ENCODE measurements around the gene XYLT1.
"Not testable (repeated sequence)": the region's sequence is repeated elsewhere in the genome, so short reads cannot be mapped to it uniquely, and the experiment has no call there.

Gene XYLT1

DNA sequence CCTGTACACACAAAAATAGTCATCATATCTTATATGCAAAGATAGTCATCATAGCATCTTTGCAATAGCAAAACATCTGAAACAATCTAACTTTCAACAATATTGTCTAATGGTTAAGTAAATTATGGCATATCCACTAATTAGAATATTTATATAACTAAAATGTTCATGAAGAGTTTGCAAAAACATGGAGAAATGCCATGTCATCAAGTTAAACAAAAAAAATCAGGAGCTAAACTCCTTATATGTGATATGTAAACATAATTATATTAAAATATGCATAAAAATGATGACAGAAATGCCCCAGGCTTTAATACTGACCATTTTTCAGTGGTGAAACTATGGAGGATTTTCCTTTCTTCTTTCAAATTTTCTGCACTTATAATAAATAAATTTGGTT, 22.3 kb upstream of the XYLT1 start:
- TF ChIP-seq, protein P1, sequence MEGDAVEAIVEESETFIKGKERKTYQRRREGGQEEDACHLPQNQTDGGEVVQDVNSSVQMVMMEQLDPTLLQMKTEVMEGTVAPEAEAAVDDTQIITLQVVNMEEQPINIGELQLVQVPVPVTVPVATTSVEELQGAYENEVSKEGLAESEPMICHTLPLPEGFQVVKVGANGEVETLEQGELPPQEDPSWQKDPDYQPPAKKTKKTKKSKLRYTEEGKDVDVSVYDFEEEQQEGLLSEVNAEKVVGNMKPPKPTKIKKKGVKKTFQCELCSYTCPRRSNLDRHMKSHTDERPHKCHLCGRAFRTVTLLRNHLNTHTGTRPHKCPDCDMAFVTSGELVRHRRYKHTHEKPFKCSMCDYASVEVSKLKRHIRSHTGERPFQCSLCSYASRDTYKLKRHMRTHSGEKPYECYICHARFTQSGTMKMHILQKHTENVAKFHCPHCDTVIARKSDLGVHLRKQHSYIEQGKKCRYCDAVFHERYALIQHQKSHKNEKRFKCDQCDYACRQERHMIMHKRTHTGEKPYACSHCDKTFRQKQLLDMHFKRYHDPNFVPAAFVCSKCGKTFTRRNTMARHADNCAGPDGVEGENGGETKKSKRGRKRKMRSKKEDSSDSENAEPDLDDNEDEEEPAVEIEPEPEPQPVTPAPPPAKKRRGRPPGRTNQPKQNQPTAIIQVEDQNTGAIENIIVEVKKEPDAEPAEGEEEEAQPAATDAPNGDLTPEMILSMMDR (IDR thresholded peaks at IDR 0.05; ENCODE audit: unreplicated experiment in 3 of 3), result no peak
- Mint-ChIP-seq H3K27ac (no peak overlapping the region), H3K36me3 (ENCODE audit: low read depth) (no peaks in the 10 kb centered on the region), H3K9me3 (no peaks in the 10 kb centered on the region), H3K4me1 (no peaks in the 10 kb centered on the region), H3K4me3 (no peak overlapping the region), H3K27me3 (ENCODE audit: low read depth) (peaks cover 4% of the 10 kb centered on the region)

DNA sequence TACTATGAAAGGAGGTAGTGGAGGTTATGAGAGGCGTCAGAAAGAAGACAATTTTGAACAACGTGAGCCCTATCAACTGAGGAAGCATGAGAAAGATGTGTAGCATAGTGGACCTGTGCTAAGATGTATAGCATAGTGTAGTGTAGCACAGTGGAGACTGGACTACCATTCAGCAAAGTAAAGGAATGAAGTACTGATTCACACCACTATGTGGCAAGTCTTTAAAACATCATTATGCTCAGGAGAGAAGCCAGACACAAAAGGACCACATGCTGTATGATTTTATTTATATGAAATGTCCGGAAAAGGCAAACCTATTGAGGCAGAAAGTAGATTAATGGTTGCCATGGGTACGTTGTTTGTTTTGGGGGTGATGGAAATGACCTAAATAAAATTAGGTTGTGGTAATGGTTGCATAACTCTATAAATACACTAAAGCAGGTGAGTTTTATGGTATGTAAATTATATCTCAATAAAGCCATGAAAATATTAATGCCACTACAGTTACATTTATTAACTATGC, 20.4 kb upstream of the XYLT1 start:
- TF ChIP-seq, protein P1 (IDR thresholded peaks at IDR 0.05; ENCODE audit: unreplicated experiment in 3 of 3), result no peak
- Mint-ChIP-seq H3K9me3 (no peaks in the 10 kb centered on the region), H3K36me3 (ENCODE audit: low read depth) (no peaks in the 10 kb centered on the region), H3K4me1 (no peaks in the 10 kb centered on the region), H3K27ac (no peak overlapping the region), H3K4me3 (no peak overlapping the region), H3K27me3 (ENCODE audit: low read depth) (peaks cover 4% of the 10 kb centered on the region)

DNA sequence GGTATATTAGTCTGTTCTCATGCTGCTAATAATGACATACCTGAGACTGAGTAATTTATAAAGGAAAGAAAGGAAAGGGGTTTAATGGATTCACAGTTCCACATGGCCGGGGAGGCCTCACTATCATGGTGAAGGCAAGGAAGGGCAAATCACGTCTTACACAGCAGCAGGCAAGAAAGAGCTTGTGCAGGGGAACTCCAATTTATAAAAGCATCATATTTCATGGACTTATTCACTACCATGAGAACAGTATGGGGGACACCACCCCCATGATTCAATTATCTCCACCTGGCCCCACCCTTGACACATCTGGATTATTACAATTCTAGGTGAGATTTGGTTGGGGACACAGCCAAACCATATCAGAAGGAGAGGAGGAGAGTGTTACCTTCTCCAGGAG, 17.7 kb upstream of the XYLT1 start:
- no peaks in the 10 kb centered on the region for H3K36me3 Mint-ChIP-seq (ENCODE audit: low read depth)
- peaks cover under 1% of the 10 kb centered on the region for H3K4me1 Mint-ChIP-seq
- TF ChIP-seq, protein P1 (IDR thresholded peaks at IDR 0.05; ENCODE audit: unreplicated experiment in 3 of 3), result no peak
- no peak overlapping the region for H3K27ac Mint-ChIP-seq
- H3K27me3 Mint-ChIP-seq (ENCODE audit: low read depth), result peaks cover 5% of the 10 kb centered on the region
- H3K4me3 Mint-ChIP-seq, result no peak overlapping the region
- no peaks in the 10 kb centered on the region for H3K9me3 Mint-ChIP-seq

DNA sequence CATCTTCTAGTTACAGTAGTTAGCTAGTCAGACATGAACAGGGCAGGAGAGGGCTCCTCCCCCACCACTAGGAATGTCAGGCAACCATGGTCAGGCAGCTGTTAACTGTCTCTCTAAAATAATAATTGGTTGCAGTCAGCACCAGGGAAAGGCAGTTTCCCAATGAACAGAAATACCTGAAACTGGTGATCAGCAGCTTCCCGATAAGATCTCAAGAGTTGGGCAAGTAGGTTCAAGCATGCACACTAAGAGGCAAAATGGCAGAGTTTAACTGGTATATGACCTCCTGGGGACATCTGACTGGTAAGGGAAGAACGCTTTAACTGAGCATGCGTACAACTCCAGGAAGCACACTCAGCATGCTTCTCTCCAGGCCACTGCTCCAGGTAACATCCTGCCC, 12.6 kb upstream of the XYLT1 start:
- peaks cover 34% of the 10 kb centered on the region for H3K27me3 Mint-ChIP-seq (ENCODE audit: low read depth)
- H3K27ac Mint-ChIP-seq, result peak overlapping the region in 1 of 3 experiments; percentile 57
- H3K4me3 Mint-ChIP-seq, result peak overlapping the region in 1 of 3 experiments; percentile 5
- H3K36me3 Mint-ChIP-seq (ENCODE audit: low read depth), result no peaks in the 10 kb centered on the region
- TF ChIP-seq, protein P1 (IDR thresholded peaks at IDR 0.05; ENCODE audit: unreplicated experiment in 3 of 3), result no peak
- H3K9me3 Mint-ChIP-seq, result peaks cover 14% of the 10 kb centered on the region
- peaks cover 18% of the 10 kb centered on the region for H3K4me1 Mint-ChIP-seq

DNA sequence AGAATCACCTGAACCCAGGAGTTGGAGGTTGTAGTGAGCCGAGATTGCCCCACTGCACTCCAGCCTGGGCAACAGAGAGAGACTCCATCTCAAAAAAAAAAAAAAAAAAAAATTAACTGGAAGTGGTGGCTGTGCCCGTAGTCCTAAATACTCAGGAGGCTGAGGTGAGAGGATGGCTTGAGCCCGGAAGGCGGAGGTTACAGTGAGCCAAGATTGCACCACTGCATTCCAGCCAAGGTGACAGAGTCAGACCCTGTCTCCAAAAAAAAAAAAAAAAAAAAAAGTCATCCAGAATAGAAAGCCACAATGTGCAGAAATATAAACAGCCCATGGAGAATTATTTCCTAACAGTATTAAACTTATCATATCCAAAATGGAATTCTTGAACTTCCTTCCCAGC, 11.6 kb upstream of the XYLT1 start:
- Mint-ChIP-seq H3K4me1 (peaks cover 18% of the 10 kb centered on the region), H3K9me3 (peaks cover 14% of the 10 kb centered on the region), H3K27me3 (ENCODE audit: low read depth) (peaks cover 35% of the 10 kb centered on the region)
- not testable (repeated sequence) for H3K27ac Mint-ChIP-seq; H3K4me3 Mint-ChIP-seq; H3K36me3 Mint-ChIP-seq (ENCODE audit: low read depth)

DNA sequence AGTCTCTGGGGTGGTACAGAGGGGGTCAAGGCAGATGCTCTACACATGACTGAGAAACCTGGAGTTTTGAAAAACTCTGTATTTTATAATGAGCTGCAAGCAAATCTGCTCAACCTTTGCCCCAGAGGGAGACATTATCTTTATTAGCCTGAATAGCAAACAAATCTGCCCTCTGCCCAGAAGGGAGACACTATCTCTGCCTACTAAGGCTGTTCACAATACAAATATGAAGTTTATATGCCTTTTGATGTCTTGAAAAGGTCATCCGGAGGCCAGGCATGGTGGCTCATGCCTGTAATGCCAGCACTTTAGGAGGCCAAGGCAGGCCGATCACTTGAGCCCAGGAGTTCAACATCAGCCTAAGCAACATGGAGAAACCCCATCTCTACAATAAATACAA, 11.0 kb upstream of the XYLT1 start:
- Mint-ChIP-seq H3K9me3 (peaks cover 16% of the 10 kb centered on the region), H3K27ac (no peak overlapping the region), H3K4me1 (peaks cover 22% of the 10 kb centered on the region), H3K4me3 (no peak overlapping the region), H3K36me3 (ENCODE audit: low read depth) (no peaks in the 10 kb centered on the region), H3K27me3 (ENCODE audit: low read depth) (peaks cover 35% of the 10 kb centered on the region)
- TF ChIP-seq, protein P1 (IDR thresholded peaks at IDR 0.05; ENCODE audit: unreplicated experiment in 3 of 3), result no peak

DNA sequence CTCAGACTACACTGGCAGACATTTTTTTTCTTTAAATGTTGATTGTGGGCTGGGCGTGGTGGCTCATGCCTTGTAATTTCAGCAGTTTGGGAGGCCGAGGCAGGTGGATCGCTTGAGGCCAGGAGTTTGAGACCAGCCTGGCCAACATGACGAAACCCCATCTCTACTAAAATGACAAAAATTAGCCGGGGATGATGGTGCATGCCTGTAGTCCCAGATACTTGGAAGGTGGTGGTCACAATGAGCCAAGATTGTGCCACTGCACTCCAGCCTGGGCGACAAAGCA, 6.4 kb upstream of the XYLT1 start:
- H3K4me1 Mint-ChIP-seq, result peaks cover 13% of the 10 kb centered on the region
- peaks cover 13% of the 10 kb centered on the region for H3K9me3 Mint-ChIP-seq
- not testable (repeated sequence) for H3K36me3 Mint-ChIP-seq (ENCODE audit: low read depth); H3K4me3 Mint-ChIP-seq; H3K27ac Mint-ChIP-seq
- H3K27me3 Mint-ChIP-seq (ENCODE audit: low read depth), result peaks cover 42% of the 10 kb centered on the region

Data from nephron (organoid).